ENCODE data around the gene MKI67.

GRCh38 chr10:128047351-128047750 lies 78.9 kb downstream of the MKI67 start:
- no peak for TF ChIP-seq CTCF (IDR thresholded peaks at IDR 0.05; ENCODE audit: low read depth, low read length, poor library complexity, severe bottlenecking)
- TF ChIP-seq EZH2phosphoT487 (IDR thresholded peaks at IDR 0.05; ENCODE audit: borderline replicate concordance, low read length): no peak

All from DOHH2 (cell line).